Mucosa of stomach (tissue), 1 donor: ENCODE data around the gene ECD.
"Not testable (repeated sequence)": the region's sequence is repeated elsewhere in the genome, so short reads cannot be mapped to it uniquely, and the experiment has no call there.

Experiments used
- H3K27me3 ChIP-seq: one replicate; pipeline ENCODE4 v1.7.0; 2013; ENCODE audit warnings: mild to moderate bottlenecking, low read length; ENCODE audit not compliant: control insufficient read depth, insufficient read depth
- H3K36me3 ChIP-seq: one replicate; pipeline ENCODE4 v1.7.0; 2013; ENCODE audit warnings: low read length; ENCODE audit not compliant: control insufficient read depth, insufficient read depth
- H3K4me1 ChIP-seq: one replicate; pipeline ENCODE4 v1.7.0; 2013; ENCODE audit warnings: mild to moderate bottlenecking, low read length; ENCODE audit not compliant: control insufficient read depth, insufficient read depth
- H3K4me3 ChIP-seq: one replicate; pipeline ENCODE4 v1.7.0; 2013; ENCODE audit warnings: low read length
- H3K9ac ChIP-seq: one replicate; pipeline ENCODE4 v1.7.0; 2013; ENCODE audit warnings: mild to moderate bottlenecking, low read length, moderate library complexity
- H3K9me3 ChIP-seq: one replicate; pipeline ENCODE4 v1.7.0; 2013; ENCODE audit warnings: mild to moderate bottlenecking, low read length, moderate library complexity; ENCODE audit not compliant: control insufficient read depth
- donor health status: Pancreatic carcinoma.

Gene ECD

DNA sequence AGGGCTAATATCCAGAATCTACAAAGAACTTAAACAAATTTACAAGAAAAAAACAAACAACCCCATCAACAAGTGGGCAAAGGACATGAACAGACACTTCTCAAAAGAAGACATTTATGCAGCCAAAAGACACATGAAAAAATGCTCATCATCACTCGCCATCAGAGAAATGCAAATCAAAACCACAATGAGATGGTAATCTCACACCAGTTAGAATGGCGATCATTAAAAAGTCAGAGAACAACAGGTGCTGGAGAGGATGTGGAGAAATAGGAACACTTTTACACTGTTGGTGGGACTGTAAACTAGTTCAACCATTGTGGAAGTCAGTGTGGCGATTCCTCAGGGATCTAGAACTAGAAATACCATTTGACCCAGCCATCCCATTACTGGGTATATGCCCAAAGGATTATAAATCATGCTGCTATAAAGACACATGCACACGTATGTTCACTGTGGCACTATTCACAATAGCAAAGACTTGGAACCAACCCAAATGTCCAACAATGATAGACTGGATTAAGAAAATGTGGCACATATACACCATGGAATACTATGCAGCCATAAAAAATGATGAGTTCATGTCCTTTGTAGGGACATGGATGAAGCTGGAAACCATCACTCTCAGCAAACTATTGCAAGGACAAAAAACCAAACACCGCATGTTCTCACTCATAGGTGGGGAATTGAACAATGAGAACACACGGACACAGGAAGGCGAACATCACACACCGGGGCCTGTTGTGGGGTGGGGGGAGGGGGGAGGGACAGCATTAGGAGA lies 17.0 kb downstream of the ECD start:
- H3K36me3 ChIP-seq, H3K9ac ChIP-seq, H3K9me3 ChIP-seq, H3K4me1 ChIP-seq, H3K4me3 ChIP-seq, H3K27me3 ChIP-seq: not testable (repeated sequence)

DNA sequence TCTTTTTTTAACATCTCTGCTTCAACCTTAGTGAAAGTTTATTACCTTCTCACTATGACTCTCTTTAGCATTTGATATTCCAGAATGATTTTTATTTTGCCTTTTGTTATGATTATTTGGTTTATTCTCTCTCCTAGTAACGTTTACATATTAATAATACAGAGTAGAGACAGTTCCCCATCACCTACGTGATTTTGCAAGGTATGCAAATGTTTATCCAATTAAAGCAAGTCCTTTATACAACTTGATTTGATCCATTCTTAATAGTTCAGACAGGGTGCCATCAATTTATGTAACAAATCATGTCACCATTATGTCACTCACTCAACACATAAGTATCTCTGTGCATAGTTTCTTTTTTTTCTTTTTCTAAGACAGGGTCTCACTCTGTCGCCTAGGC lies 26.2 kb downstream of the ECD start:
- H3K4me3 ChIP-seq, result no peak overlapping the region
- H3K27me3 ChIP-seq, result no peaks in the 10 kb centered on the region
- H3K4me1 ChIP-seq, result no peaks in the 10 kb centered on the region
- no peak overlapping the region for H3K9ac ChIP-seq
- H3K9me3 ChIP-seq, result no peaks in the 10 kb centered on the region
- no peaks in the 10 kb centered on the region for H3K36me3 ChIP-seq

DNA sequence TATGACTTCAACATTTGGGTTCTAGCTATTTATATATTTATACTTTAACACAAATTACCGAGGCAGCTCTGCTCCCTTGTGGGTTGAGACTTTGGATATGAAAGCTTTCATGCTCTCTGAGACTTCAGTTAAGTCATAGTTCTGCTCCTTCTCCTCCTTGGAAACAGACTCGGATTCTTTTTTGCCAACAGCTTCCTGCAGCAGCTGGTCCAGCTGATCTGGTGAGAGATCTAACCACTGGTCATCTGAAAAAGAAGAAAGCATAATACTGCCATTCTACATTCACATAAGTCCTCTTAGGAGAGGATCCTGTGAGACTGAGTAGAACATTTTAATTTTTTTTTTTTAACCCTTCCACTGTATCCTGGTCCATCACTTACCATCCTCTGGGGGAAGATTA lies 28.6 kb downstream of the ECD start:
- Histone ChIP-seq H3K9me3 (no peaks in the 10 kb centered on the region), H3K4me1 (no peaks in the 10 kb centered on the region), H3K4me3 (no peak overlapping the region), H3K36me3 (no peaks in the 10 kb centered on the region), H3K27me3 (no peaks in the 10 kb centered on the region), H3K9ac (no peak overlapping the region)

DNA sequence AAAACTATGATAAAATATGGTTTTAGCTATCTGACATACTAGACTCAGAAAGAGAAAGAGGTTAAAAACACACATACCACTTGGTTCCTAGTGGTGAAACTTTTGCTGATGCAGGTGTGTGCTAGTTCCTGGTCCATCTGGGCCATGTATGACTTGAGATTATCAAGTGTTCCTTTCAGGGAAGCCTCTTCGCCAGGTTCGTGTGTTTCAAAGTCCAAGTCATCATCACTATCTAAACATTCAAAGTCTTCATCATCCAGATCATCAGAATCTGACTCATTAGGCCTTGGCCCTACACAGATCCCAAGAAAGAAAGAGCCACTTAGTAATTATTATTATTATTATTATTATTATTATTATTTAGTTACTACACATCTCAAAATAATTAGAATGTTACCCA lies 31.2 kb downstream of the ECD start:
- Histone ChIP-seq H3K4me3 (no peak overlapping the region), H3K9ac (no peak overlapping the region), H3K9me3 (no peaks in the 10 kb centered on the region), H3K36me3 (no peaks in the 10 kb centered on the region), H3K27me3 (no peaks in the 10 kb centered on the region), H3K4me1 (no peaks in the 10 kb centered on the region)

DNA sequence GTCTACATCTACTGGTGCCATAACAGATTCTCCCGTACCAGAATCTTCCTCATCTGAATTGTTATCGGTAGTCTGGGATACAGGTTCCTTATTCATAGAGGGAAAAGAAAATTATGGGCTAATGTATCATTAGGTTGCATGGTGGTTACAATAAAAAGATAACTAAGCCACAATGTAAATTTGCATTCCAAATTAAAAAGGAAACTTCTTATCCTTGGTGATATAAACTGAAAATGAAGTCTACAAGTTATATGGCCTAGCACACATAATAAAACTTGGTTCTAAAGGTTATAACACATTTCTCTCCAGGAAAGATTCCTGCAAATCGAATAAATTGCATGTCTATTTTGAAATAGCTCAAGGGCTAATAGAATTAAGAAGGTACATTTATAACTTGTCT lies 33.1 kb downstream of the ECD start:
- H3K36me3 ChIP-seq, result no peaks in the 10 kb centered on the region
- no peaks in the 10 kb centered on the region for H3K4me1 ChIP-seq
- no peak overlapping the region for H3K4me3 ChIP-seq
- no peak overlapping the region for H3K9ac ChIP-seq
- no peaks in the 10 kb centered on the region for H3K9me3 ChIP-seq
- H3K27me3 ChIP-seq, result no peaks in the 10 kb centered on the region

DNA sequence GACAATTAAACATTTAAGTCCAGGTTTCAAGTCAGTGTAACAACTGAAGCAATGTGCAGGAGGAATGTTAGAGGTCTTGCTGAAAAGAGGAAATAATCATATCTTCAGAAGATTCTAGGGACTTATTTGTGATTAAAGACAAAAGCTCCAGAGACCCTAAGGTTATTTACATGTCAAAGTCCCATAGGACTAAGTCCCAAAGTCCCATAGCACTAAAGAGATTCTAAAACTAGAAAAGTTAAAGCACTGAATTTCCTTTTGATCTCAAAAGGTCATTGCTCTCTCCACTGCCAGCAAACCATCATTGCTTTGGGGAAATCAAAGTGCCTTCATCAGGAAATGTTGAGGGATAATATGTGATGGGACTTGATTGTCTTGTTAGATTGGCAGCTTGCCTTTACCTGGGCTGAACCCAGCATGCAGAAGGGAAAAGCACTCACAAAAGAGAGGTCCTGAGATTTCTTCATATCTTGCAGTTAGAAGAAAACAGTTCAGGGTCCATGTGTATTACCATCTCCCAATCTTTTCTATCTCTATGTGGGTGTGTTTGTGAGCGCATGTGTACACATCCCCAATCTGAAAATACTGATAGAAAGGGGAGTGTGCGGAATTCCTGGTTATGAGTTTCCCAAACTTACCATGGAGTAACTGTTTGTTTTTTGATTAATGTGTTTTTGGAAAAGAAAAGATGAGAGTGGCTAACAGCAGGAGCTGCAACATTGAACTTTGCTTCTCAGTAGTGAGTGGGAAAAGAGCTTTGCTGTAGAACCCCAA lies 35.7 kb downstream of the ECD start:
- H3K27me3 ChIP-seq, result no peaks in the 10 kb centered on the region
- no peaks in the 10 kb centered on the region for H3K36me3 ChIP-seq
- H3K4me1 ChIP-seq, result no peaks in the 10 kb centered on the region
- H3K4me3 ChIP-seq, result no peak overlapping the region
- no peaks in the 10 kb centered on the region for H3K9me3 ChIP-seq
- no peak overlapping the region for H3K9ac ChIP-seq

DNA sequence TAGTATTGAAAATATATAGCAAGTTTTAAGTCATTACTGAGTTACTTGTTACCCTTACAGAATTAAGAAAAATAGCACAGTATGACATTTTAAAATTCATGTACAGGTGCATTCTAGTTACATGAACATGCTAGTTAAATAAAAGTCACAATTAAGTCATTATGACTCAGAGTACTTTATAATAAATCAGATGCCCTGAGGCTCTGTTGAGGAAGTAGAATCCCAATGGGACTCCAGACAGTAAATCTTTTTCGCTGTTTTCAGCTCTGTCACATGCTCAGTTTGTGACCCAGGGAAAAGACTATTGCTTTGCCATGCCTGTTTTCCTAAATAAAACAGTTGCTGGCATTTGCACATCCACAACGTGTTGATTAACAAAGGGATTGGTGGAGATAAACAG lies 36.5 kb downstream of the ECD start:
- Histone ChIP-seq H3K9ac (no peak overlapping the region), H3K4me1 (no peaks in the 10 kb centered on the region), H3K4me3 (no peak overlapping the region), H3K9me3 (no peaks in the 10 kb centered on the region), H3K27me3 (no peaks in the 10 kb centered on the region), H3K36me3 (no peaks in the 10 kb centered on the region)

DNA sequence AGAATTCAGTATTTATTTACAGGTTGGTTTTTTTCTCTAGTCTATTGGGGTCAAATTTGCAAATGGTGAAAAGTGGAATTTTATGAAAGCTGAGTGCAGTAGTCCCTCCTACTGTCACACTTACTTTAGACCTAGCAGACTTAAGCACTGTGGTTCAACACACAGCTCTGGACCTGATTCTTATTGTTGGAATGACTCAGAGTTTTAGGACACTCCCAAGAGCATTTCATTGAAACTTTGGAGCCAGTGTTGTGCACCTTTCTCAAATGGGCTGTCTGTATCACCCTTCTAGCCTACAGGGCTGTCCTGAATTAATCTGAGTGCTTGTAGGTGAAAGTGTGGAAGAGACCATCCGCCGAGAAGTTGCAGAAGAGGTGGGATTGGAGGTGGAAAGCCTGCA lies 41.5 kb downstream of the ECD start:
- Histone ChIP-seq H3K27me3 (no peaks in the 10 kb centered on the region), H3K4me1 (no peaks in the 10 kb centered on the region), H3K4me3 (no peak overlapping the region), H3K9me3 (no peaks in the 10 kb centered on the region), H3K9ac (no peak overlapping the region), H3K36me3 (no peaks in the 10 kb centered on the region)

DNA sequence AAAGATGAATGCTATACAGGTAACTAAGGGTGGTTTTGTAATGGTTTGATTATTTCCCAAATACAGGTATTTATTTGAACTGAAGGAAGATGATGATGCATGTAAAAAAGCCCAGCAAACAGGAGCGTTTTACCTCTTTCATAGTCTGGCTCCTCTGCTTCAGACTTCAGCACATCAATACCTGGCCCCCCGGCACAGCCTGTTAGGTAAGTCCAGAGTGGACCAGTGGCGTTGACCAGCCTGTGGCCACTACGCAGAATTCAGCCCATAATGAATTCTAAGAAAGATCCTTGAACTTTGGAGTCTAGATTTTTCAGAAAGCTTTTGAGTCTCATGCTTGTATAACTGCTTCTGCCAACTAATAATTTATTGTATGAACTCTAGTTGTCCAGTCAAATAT lies 47.9 kb downstream of the ECD start:
- Histone ChIP-seq H3K36me3 (no peaks in the 10 kb centered on the region), H3K9ac (no peak overlapping the region), H3K4me3 (no peak overlapping the region), H3K27me3 (no peaks in the 10 kb centered on the region), H3K9me3 (no peaks in the 10 kb centered on the region), H3K4me1 (no peaks in the 10 kb centered on the region)

DNA sequence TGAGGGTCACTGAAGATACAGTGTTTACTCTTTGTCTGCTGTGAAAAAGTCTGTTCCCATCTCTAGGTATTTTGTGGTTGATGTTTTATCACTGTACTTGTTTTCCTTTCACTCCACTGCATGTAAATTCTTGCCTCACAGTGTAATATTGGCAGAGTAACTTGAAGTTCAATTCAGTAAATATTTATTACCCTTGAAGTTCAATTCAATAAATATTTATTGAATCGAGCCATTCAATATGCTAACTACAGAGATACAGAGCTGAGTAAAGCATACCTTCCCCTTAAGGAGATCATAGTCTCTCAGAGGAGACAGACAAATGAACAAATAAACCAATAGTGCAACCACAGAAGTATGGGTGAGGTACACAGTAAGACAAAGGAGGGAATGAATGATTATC lies 48.4 kb downstream of the ECD start:
- H3K9ac ChIP-seq, result no peak overlapping the region
- no peaks in the 10 kb centered on the region for H3K27me3 ChIP-seq
- H3K36me3 ChIP-seq, result no peaks in the 10 kb centered on the region
- H3K9me3 ChIP-seq, result no peaks in the 10 kb centered on the region
- no peaks in the 10 kb centered on the region for H3K4me1 ChIP-seq
- H3K4me3 ChIP-seq, result no peak overlapping the region

DNA sequence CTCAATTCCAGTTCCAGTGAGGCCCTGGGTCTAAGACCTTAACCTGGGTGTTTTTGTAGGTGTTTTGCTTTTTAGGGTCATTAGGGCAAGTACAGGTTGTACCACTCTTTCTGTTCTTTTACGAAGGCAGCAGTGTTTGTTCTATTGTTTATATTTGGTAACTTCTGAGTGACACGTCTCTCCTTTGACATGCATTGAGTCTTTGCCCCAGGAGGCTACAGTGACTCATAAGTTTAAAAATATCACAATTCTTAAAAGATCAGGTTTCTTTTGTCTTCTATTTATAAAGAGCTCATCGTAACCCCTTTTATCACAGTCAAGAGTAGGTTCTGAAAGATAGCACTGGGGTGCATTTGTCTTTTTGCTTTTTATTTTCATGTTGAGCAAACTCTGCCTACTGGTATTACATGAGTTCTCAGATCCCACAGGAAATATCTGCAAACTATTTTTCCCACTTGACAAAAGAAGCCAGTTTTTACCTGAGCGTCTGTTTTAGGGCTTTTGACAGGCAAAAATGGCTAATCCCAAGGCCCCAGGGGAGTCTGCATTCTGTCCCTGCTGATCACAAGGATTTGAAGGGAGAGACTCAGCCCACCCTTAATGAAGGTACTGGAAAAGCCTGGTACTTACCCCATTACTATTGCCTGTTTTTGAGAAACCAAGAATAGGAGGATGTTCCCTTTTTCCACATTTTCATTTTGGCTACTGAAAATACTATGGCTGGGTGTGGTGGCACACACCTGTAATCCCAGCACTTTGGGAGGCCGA lies 49.6 kb downstream of the ECD start:
- Histone ChIP-seq H3K9me3 (no peaks in the 10 kb centered on the region), H3K36me3 (no peaks in the 10 kb centered on the region), H3K4me3 (no peak overlapping the region)

DNA sequence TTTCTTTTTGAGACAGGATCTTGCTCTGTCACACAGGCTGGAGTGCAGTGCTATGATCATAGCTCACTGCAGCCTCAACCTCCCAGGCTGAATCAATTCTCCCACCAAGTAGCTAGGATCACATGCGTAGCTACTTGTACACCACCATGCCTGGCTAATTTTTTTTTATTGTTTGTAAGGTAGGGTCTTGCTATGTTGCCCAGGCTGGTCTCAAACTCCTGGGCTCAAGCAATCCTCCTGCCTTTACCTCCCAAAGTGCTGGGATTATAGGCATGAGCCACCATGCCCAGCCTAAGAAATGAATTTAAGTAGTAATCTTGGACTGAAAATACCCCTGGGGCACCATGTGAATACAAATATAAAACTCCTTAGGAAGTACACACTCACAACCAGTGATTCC lies 51.8 kb downstream of the ECD start:
- H3K9me3 ChIP-seq, result no peaks in the 10 kb centered on the region
- no peak overlapping the region for H3K9ac ChIP-seq
- H3K4me1 ChIP-seq, result peaks cover 4% of the 10 kb centered on the region
- no peaks in the 10 kb centered on the region for H3K27me3 ChIP-seq
- H3K4me3 ChIP-seq, result no peak overlapping the region
- no peaks in the 10 kb centered on the region for H3K36me3 ChIP-seq

More for the DNA sequence above, 49.6 kb downstream of the ECD start:
- H3K9ac ChIP-seq, result no peak overlapping the region
- H3K27me3 ChIP-seq, result no peaks in the 10 kb centered on the region
- H3K4me1 ChIP-seq, result no peaks in the 10 kb centered on the region
